Activated CD4-positive, alpha-beta T cell treated with anti-CD3 and anti-CD28 coated beads for 36 hours (primary cell): ENCODE data around the gene PIGW. TPM values are rescaled to one million over a fixed set of nuclear protein-coding genes. Genes with fewer than 3 reads are reported as not detected.

Experiments
- ATAC-seq: fragments of 200-7000 bp; cut with Tn5 transposase; one replicate; pipeline ENCODE4 v1.10.0; 2021; ENCODE audit warnings: mild to moderate bottlenecking, moderate library complexity
- CTCF ChIA-PET: fragments of 350-600 bp; sonication (Branson Sonifier 250); formaldehyde crosslinking; loops from one replicate; lab custom pipeline; 2021; ENCODE audit warnings: antibody characterized with exemption; lab: Charles Lee
- POLR2A ChIA-PET: fragments of 350-600 bp; sonication (Branson Sonifier 250); formaldehyde crosslinking; loops from one replicate; lab custom pipeline; 2021; ENCODE audit warnings: antibody characterized with exemption, inconsistent platforms; lab: Charles Lee
- DNase-seq: peaks from one replicate; pipeline ENCODE4 v3.0.0-alpha.2; 2020
- H3K27ac Mint-ChIP-seq: one replicate; pipeline ENCODE4 v1.8.0; 2021; ENCODE audit warnings: mixed read lengths
- H3K27me3 Mint-ChIP-seq: one replicate; pipeline ENCODE4 v1.8.0; 2021; ENCODE audit warnings: mixed read lengths
- H3K36me3 Mint-ChIP-seq: one replicate; pipeline ENCODE4 v1.8.0; 2021; ENCODE audit warnings: low read depth, mixed read lengths
- H3K4me1 Mint-ChIP-seq: one replicate; pipeline ENCODE4 v1.8.0; 2021; ENCODE audit warnings: mixed read lengths
- H3K4me3 Mint-ChIP-seq: one replicate; pipeline ENCODE4 v1.8.0; 2021; ENCODE audit warnings: mild to moderate bottlenecking, moderate library complexity, mixed read lengths
- H3K9me3 Mint-ChIP-seq: one replicate; pipeline ENCODE4 v1.8.0; 2021; ENCODE audit warnings: low read depth, mixed read lengths
- intact Hi-C, 2 experiments: fragments of 100-400 bp; cut with DNase I in 1 of 2; cut with micrococcal nuclease in 1 of 2; formaldehyde crosslinking; loops; one replicate each; pipeline versions ENCODE4 v1.14.2 to v1.15.1; 2022 to 2024; cut with DNase I, micrococcal nuclease
- total RNA-seq, 2 experiments: library from RNA; stranded (reverse); gene quantifications; one replicate each; pipeline ENCODE4 v1.2.3, GENCODE V29; 2021

PIGW gene, protein sequence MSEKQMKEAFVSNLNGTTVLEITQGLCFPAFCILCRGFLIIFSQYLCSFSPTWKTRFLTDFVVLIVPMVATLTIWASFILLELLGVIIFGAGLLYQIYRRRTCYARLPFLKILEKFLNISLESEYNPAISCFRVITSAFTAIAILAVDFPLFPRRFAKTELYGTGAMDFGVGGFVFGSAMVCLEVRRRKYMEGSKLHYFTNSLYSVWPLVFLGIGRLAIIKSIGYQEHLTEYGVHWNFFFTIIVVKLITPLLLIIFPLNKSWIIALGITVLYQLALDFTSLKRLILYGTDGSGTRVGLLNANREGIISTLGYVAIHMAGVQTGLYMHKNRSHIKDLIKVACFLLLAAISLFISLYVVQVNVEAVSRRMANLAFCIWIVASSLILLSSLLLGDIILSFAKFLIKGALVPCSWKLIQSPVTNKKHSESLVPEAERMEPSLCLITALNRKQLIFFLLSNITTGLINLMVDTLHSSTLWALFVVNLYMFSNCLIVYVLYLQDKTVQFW
- 10 to 100 TPM; 11.8 to 13.4 TPM for total RNA-seq

GRCh38 chr17:36534840-36535668 lies at the start of gene PIGW, which contains the start of gene MYO19:
PIGW (plus strand) TSS chr17:36534987; CDS start chr17:36537102, 2,115 bp downstream.
MYO19 (minus strand) TSS chr17:36534868; CDS start chr17:36532538, 2,330 bp downstream.
- Mint-ChIP-seq H3K4me1 (peaks cover 39% of the 10 kb centered on the region), H3K27ac (peak within 1 kb of the TSS; percentile 99), H3K4me3 (peak within 1 kb of the TSS; percentile 98), H3K36me3 (peaks cover 49% of the 10 kb centered on the region), H3K27me3 (no peaks in the 10 kb centered on the region), H3K9me3 (no peaks in the 10 kb centered on the region)
- ChIA-PET POLR2A (interaction anchor here (0.6 to 3.9 kb wide), 5 partner anchors 10 to 68 kb away, joined by 3 to 35 read pairs (median 4); partner anchors contain the start of genes GGNBP2 and MRM1), CTCF (interaction anchor here (0.6 to 2.8 kb wide), 13 partner anchors 9 to 604 kb away, joined by 3 to 12 read pairs (median 5); partner anchors contain the start of gene MRM1)
- peak; percentile 84 for ATAC-seq
- peak; percentile 91 for DNase-seq
- intact Hi-C loops = loop anchor here (1.0 kb wide), 3 partner anchors 9 to 66 kb away; partner anchors contain the start of genes GGNBP2 (in 2 of the 2), ZNHIT3 (in 2 of the 2) and MRM1 (in 1 of the 2)

- POLR2A ChIA-PET = no interaction called here
These were observed 49.8 kb upstream of the PIGW start for GRCh38 chr17:36485027-36485426.

DNA sequence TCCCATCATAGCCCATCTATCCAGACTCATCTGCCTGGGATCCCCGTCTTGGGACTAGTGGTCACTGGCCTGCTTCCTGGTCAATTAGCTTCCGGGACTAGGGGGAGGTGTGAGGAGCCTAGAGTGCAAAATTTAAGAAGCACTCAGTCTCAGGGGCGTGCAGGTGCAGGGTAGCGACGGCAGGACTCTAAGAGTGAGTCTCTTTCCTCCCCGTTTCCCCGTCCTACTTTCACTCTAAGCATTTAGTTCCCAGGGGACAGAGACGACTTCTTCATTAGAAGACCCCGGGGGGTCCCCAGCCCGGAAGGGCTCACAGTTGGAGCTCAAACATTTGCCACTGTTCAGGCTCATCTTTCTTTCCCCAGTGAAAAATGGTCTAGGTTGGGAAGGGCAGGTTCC lies 49.0 kb upstream of the PIGW start:
- peak; percentile 13 for DNase-seq
- intact Hi-C loops = loop anchor here (1.0 to 10.0 kb wide), 11 partner anchors 49 to 1525 kb away; partner anchors contain the start of genes AATF (in 1 of the 2), CCT6B (in 1 of the 2), MRM1 (in 1 of the 2) and RDM1 (in 1 of the 2)
- ATAC-seq = no peak
- ChIA-PET CTCF (no interaction called here), POLR2A (interaction anchor here (0.7 to 0.9 kb wide), 2 partner anchors 58 to 594 kb away, joined by 3 to 5 read pairs; no protein-coding TSS in a partner anchor)
- Mint-ChIP-seq H3K4me3 (peak overlapping the region; percentile 84), H3K9me3 (no peaks in the 10 kb centered on the region), H3K36me3 (peaks cover 19% of the 10 kb centered on the region), H3K27ac (peak overlapping the region; percentile 96), H3K4me1 (peaks cover 44% of the 10 kb centered on the region), H3K27me3 (peaks cover 12% of the 10 kb centered on the region)

More at GRCh38 chr17:36485027-36485426, 49.8 kb upstream of the PIGW start:
- peaks cover 15% of the 10 kb centered on the region for H3K36me3 Mint-ChIP-seq
- peak overlapping the region; percentile 84 for H3K4me3 Mint-ChIP-seq
- H3K4me1 Mint-ChIP-seq = peaks cover 41% of the 10 kb centered on the region
- no peaks in the 10 kb centered on the region for H3K9me3 Mint-ChIP-seq
- DNase-seq = no peak
- peaks cover 15% of the 10 kb centered on the region for H3K27me3 Mint-ChIP-seq
- intact Hi-C loops = loop anchor here in 1 of 2 experiments (5.0 to 10.0 kb wide), 2 partner anchors 340 to 413 kb away; no protein-coding TSS in a partner anchor
- CTCF ChIA-PET = no interaction called here
- ATAC-seq = no peak
- H3K27ac Mint-ChIP-seq = no peak overlapping the region

DNA sequence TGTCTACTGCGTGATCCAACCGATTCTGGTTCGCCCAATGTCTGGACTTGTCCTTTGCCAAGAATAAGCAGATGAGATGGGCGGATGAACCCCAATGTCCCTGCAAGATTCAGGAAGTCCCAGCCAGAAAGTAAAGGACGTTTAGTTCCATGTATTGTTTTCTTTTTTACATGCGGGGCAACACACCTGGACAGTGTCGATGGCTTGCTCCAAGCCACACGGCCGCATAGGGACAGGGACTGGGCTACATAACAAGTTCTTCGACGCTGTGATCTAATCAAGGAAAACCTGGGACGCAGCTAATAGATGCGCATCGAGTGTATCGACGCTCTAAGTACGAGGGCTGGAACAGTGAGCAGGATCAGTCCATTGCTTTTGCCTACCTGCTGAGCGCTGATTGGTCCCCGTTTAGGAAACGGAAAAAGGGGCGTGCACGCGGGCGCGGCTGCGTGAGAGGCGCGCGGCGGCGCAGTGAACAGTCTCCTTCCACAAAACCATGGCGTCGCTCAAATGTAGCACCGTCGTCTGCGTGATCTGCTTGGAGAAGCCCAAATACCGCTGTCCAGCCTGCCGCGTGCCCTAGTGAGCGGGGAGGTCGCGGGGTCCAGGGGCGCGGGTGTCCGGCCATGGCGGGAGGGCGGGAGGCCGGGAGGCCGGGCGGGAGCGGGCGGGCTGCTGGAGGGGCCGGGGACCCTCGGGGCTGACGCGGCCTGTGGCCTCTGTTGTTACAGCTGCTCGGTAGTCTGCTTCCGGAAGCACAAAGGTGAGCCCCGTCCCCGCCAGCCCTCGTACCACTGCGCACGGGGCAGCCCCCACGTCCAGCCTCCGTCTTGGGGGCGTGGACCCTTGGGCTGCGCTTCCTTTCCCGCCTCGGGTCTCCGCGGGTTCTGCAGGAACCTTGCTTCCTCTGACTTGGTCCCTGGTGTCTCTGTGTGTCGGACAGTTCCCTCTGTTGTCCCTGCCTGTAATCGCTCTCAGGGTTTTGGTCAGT lies 48.3 kb upstream of the PIGW start, which contains the start of gene ZNHIT3:
Gene ZNHIT3, plus strand, starts transcription at position 478 of the 991 bp plus-strand sequence. Its CDS starts 19 bp downstream, at position 497.
- POLR2A ChIA-PET = interaction anchor here (0.6 to 0.9 kb wide), 4 partner anchors 9 to 875 kb away, joined by 3 to 5 read pairs (median 4); no protein-coding TSS in a partner anchor
- ATAC-seq (peak; percentile 94), DNase-seq (peak; percentile 95)
- intact Hi-C loops = loop anchor here (1.0 to 10.0 kb wide), 11 partner anchors 49 to 1526 kb away; partner anchors contain the start of genes AATF (in 1 of the 2), CCT6B (in 1 of the 2), MRM1 (in 1 of the 2) and RDM1 (in 1 of the 2)
- peak within 1 kb of the TSS; percentile 96 for H3K27ac Mint-ChIP-seq
- H3K9me3 Mint-ChIP-seq = no peaks in the 10 kb centered on the region
- peaks cover 10% of the 10 kb centered on the region for H3K27me3 Mint-ChIP-seq
- CTCF ChIA-PET = no interaction called here
- H3K36me3 Mint-ChIP-seq = peaks cover 24% of the 10 kb centered on the region
- peak within 1 kb of the TSS; percentile 84 for H3K4me3 Mint-ChIP-seq
- H3K4me1 Mint-ChIP-seq = peaks cover 50% of the 10 kb centered on the region

DNA sequence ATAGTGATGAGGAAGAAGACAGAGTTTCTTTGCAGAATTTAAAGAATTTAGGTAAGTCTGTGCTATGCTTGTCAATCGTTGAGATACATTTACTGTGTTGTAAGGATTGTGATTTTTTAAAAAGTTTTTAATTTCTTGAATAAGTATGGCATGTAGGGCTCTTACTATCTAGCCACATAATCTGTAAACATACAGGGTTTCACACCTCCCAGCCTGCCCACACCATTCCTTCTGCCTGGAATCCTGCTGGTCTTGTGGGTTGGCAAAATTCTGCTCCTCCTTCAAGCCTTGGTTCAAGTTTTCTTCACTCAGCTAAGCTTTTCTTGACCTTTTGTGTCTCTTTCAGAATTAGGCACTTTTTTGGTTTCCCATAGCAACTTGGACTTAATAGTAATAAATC lies 40.8 kb upstream of the PIGW start:
- intact Hi-C loops = no loop called here
- no peak overlapping the region for H3K4me3 Mint-ChIP-seq
- CTCF ChIA-PET = no interaction called here
- peaks cover 56% of the 10 kb centered on the region for H3K36me3 Mint-ChIP-seq
- POLR2A ChIA-PET = no interaction called here
- peaks cover 26% of the 10 kb centered on the region for H3K4me1 Mint-ChIP-seq
- H3K9me3 Mint-ChIP-seq = no peaks in the 10 kb centered on the region
- peak overlapping the region; percentile 1 for H3K27ac Mint-ChIP-seq
- DNase-seq = no peak
- no peaks in the 10 kb centered on the region for H3K27me3 Mint-ChIP-seq
- no peak for ATAC-seq

- CTCF ChIA-PET = interaction anchor here (0.6 kb wide), 1 partner anchor 37 kb away, joined by 3 read pairs; no protein-coding TSS in a partner anchor
- Mint-ChIP-seq H3K4me3 (no peak overlapping the region), H3K4me1 (peaks cover 19% of the 10 kb centered on the region), H3K9me3 (no peaks in the 10 kb centered on the region), H3K36me3 (peaks cover 51% of the 10 kb centered on the region), H3K27ac (peak overlapping the region; percentile 51), H3K27me3 (no peaks in the 10 kb centered on the region)
- DNase-seq (no peak), ATAC-seq (no peak)
- POLR2A ChIA-PET = interaction anchor here (0.6 kb wide), 1 partner anchor 945 kb away, joined by 3 read pairs; no protein-coding TSS in a partner anchor
- intact Hi-C loops = no loop called here
These were observed 40.1 kb upstream of the PIGW start for GRCh38 chr17:36494674-36495073.

DNA sequence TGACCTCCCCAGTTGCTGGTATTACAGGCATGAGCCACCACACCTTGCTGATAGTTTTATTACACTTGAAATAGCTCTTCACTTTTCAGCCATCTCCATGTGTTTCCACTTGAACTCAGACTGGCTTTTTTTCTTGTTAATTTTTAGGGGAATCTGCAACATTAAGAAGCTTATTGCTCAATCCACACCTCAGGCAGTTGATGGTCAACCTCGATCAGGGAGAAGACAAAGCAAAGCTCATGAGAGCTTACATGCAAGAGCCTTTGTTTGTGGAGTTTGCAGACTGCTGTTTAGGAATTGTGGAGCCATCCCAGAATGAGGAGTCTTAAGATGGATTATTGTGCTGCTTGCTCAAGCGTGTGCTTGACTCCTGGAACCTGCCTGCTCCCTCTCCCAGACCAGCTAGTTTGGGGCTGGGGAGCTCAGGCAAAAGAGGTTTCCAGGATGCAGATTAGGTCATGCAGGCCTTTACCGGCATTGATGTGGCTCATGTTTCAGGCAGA lies 39.7 kb upstream of the PIGW start:
- DNase-seq (no peak), ATAC-seq (no peak)
- H3K4me1 Mint-ChIP-seq = peaks cover 15% of the 10 kb centered on the region
- intact Hi-C loops = no loop called here
- no peaks in the 10 kb centered on the region for H3K27me3 Mint-ChIP-seq
- H3K36me3 Mint-ChIP-seq = peaks cover 48% of the 10 kb centered on the region
- no peaks in the 10 kb centered on the region for H3K9me3 Mint-ChIP-seq
- no peak overlapping the region for H3K4me3 Mint-ChIP-seq
- ChIA-PET POLR2A (interaction anchor here (0.6 kb wide), 1 partner anchor 945 kb away, joined by 3 read pairs; no protein-coding TSS in a partner anchor), CTCF (interaction anchor here (0.6 kb wide), 1 partner anchor 37 kb away, joined by 3 read pairs; no protein-coding TSS in a partner anchor)
- H3K27ac Mint-ChIP-seq = peak overlapping the region; percentile 51

DNA sequence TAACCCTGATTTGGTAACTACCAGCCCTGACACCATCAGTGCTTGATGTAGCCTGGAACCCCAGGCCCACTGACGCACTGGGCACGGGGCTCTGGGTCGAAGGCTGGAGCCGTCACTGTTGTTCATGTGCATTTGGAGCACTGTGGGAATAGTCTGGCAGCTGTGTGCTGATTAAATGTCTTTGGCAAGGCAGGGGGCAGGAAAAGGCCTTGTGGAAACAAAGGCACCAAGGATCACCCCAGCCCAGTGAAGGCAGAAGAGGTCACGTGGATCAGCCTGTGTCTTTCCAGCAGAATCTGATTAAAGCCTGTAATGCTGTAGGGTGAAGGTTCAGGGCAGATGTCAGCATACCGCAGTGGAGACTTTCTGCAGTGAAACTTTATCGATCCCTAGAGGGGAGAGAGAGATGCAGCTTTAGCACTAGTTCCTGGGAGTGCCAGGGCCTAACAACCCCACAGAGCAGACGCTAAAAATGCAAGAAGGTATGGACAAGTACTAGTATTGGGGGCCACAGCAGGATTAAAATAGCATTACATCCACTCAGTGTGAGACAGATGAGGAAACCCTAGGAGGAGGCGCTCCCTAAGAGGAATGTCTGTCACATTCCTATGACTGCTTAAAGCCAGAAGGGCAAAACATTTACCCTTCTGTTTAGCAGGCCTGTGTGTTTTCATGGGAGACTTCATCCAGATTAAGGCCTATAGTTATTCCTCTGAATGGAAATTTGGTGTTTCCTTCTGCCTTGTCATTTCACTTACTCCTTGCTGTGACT lies 38.6 kb upstream of the PIGW start:
- Mint-ChIP-seq H3K4me3 (no peak overlapping the region), H3K27me3 (no peaks in the 10 kb centered on the region), H3K36me3 (peaks cover 42% of the 10 kb centered on the region), H3K4me1 (peaks cover 10% of the 10 kb centered on the region), H3K9me3 (no peaks in the 10 kb centered on the region), H3K27ac (no peak overlapping the region)
- ChIA-PET POLR2A (no interaction called here), CTCF (no interaction called here)
- no peak for DNase-seq
- intact Hi-C loops = no loop called here
- no peak for ATAC-seq

- H3K4me1 Mint-ChIP-seq = no peaks in the 10 kb centered on the region
- DNase-seq (no peak), ATAC-seq (no peak)
- no peak overlapping the region for H3K4me3 Mint-ChIP-seq
- no peak overlapping the region for H3K27ac Mint-ChIP-seq
- no peaks in the 10 kb centered on the region for H3K27me3 Mint-ChIP-seq
- POLR2A ChIA-PET = no interaction called here
- no peaks in the 10 kb centered on the region for H3K9me3 Mint-ChIP-seq
- CTCF ChIA-PET = interaction anchor here (0.8 to 1.4 kb wide), 3 partner anchors 8 to 168 kb away, joined by 3 to 5 read pairs (median 5); no protein-coding TSS in a partner anchor
- intact Hi-C loops = no loop called here
- H3K36me3 Mint-ChIP-seq = peaks cover 40% of the 10 kb centered on the region
These were observed 36.6 kb upstream of the PIGW start for GRCh38 chr17:36498155-36498554.
